NOMO-1 treated with DMSO at 0.1 percent for 48 hours (cell line): ENCODE results near the gene STAC3.

Experiments
- DNase-seq: peaks from one replicate; lab custom pipeline; 2025; ENCODE audit not compliant: unreplicated experiment; lab: John Stamatoyannopoulos, UW

STAC3 gene

DNA sequence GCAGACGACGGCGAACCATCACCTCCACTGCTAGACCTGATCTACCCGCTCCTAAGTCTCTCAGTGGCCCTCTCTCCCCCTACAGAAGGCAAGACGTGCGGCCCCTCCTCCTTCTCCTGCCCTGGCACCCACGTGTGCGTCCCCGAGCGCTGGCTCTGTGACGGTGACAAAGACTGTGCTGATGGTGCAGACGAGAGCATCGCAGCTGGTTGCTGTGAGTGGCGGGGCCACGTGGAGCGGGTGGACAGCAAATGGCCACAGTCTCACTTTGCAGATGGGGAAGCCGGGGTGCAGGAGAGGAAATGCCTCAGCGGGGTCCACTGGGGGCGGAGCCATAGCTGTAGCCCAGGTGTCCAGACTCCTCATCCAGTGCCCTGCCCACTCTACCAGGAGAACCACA lies 55.8 kb downstream of the STAC3 start:
- no peak for DNase-seq

DNA sequence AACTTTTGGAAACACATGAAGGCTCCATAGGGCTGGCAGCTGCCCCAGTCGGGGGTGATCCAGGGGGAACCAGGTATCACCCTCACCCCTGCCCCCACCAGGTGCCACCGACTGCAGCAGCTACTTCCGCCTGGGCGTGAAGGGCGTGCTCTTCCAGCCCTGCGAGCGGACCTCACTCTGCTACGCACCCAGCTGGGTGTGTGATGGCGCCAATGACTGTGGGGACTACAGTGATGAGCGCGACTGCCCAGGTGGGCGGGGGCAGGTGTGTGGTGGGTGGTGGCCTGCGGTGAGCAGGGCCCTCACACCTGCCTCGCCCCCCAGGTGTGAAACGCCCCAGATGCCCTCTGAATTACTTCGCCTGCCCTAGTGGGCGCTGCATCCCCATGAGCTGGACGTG lies 56.7 kb downstream of the STAC3 start:
- DNase-seq, result no peak

DNA sequence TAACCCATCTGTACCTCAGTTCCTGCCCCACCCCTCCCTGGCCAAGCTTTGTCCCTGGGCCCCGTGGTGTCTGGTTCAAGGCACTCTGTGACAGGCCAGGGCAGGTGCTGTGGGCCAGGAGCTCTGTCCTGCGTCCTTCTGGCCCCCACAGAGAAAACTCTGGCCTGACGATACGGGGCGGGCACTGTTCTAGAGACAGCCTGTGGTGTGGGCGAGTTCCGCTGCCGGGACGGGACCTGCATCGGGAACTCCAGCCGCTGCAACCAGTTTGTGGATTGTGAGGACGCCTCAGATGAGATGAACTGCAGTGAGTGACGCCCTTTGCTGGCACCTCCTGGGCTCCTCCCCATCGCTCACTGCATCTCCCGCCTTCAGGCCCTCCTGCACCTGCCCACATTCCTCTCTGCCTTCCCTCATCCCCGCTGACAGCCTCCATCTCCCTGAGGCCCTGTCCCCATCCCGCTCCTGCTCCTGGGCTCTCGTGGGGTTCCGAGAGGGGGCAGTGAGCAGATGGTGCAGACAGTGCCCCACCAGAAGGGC lies 57.2 kb downstream of the STAC3 start:
- DNase-seq, result no peak
